ENCODE measurements around the gene CNPY1.

CNPY1 gene

DNA sequence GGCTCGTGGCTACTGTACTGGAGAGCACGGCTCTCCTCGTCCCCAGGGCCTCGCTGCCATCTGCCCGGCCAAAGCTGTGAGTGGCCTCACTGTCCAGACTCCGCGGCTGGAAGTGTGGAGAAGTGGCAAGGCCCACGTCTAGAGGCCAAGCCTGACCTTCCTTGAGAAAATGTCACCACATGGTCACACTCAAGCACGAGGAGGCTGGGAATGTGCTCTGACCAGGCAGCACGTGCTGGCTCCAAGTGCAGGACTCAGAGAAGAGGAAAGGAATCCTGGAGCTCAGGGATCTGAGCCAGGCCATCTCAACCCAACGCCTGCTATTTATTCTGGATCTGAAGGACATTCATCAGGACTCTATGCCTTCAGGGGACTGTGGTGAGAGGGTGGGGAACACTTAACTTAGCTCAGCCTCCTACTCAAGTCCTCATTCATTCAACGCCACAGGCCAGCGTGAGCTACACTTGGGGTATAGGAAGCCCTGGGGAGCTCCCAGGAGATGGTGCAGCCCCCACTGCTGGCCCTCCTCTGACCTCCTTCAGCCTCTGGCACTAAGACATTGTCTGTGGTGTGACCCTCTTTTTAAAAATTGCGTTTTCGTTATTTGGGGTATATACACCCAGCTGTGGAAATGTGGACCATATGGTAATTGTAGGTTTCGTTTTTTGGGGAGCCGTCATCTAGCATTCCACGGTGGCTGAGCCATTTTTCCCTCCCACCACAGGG is 59.4 kb downstream of the CNPY1 start:
- no peak for DNase-seq

DNA sequence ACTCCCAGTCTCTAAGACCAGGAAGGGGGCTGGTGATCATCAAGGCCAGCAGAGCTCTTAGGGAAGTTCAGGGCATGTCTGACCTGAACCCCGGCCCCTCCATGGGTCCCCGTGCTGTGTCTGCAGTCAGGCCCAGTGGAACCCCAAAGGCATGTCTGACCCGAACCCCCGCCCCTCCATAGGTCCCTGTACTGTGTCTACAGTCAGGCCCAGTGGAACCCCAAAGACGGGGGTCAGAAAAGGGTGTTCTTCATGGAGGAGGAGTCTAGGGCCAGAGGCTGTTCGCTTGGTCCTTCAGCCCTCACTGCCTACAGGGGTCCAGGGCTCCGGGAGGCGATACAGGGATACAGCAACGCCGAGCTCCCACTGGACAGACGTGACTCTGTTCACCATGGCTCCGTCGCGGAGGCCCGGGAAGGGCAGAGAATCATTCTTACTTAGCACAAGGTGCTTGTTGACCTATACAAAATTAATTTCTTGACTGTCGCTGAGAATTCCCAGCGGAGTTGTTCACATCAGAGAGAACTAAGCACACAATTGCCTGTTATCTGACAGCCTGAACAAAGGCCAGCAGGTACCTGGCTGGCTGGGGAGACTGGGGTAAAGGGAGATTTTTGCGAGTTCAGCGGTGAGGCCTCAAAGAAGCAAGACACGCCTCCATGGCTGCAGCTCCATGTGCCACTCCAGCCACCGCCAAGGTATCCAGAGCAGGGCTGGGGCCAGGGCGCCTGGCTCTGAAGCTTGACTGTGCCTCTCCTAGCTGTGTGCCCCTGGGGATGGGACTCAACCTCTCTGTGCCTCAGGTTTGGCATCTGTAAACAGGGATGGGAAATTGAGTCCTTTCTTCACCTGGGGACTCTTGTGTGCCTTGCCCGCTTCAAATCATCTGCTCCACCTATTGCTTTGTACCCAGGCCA is 61.6 kb downstream of the CNPY1 start:
- no peak for DNase-seq

DNA sequence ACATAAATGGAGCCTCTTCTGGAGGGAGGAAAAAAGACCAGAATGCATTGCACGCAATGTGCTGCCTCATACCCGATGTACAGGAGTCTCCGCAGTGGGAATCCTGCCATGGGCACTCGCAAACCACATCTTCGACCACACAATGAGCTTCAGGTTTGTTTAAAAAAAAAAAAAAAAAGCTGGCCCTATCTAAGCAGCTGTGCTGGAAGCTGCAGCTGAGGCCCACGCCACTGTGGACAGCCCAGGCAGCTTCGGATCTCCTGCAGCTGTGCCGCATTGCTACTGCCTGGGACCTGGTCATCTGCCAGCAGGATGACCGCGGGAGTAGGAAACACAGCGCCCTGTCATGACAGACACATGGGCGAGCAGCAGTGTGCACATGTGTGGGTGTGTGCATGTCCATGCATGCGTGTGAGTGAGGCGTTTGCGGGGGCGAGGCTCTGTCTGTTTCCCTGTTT is 62.5 kb downstream of the CNPY1 start:
- DNase-seq, result no peak

DNA sequence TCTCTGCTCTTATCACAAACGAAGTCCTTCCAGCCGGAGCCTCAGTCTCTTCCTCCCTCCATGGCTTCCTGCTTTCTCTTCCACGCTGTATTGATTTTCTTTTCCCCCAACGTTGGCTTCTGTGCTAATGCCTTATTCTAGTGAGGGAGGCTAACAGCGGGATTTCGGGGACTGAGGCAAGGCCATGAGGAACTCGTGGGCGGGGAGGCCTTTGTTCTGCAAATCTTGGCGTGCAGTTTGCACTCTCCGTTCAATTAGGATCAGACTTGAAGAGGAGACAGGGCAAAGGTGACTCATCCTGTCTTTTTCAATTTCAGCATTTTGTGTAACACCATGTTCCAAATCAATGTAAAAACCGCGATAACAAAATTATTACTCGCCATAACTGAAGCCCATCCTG is 63.1 kb downstream of the CNPY1 start:
- DNase-seq, result no peak

DNA sequence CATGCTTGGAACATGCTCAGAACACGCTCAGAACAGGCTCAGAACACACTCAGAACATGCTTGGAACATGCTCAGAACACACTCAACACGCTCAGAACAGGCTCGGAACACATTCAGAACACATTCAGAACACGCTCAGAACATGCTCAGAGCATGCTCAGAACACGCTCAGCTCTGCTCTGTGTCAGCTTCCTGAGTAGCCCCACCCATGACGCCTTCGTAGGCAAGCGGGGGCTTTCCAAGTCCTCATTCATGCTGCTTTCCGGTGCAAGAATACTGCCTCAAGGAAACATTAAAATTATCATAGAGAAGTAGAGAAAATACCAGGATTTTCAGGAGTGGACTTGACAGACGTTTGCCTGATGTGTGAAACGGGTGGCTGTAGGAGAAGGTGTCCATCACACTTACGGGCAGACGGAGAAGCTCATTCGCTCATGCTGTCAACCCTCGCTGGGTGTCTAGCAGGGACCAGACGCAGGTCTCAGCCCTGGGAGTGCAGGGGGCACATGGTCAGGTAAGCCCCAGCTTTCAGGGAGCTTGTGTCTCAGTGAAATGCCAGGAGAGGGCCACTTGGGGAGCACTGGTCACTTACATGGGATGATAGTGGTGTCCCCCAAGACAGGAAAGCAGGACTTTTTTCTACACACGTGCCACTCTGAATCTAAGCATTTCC is 63.7 kb downstream of the CNPY1 start:
- DNase-seq, result no peak

DNA sequence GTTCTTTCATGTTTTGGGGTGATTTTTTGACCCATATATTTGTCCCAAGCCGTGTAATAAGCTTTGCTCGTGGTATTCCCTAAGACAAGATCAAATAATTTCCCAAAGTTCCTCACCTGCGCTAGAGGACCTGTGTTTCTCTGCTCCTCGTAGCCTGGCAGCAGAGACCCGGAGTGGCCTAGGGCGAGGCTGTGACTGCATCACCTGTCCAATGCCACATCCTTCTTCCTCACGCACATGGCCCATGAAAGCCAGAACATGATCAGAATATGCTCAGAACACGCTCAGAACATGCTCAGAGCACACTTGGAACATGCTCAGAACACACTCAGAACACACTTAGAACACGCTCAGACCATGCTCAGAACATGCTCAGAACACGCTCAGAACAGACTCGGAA is 64.6 kb downstream of the CNPY1 start:
- DNase-seq, result no peak

DNA sequence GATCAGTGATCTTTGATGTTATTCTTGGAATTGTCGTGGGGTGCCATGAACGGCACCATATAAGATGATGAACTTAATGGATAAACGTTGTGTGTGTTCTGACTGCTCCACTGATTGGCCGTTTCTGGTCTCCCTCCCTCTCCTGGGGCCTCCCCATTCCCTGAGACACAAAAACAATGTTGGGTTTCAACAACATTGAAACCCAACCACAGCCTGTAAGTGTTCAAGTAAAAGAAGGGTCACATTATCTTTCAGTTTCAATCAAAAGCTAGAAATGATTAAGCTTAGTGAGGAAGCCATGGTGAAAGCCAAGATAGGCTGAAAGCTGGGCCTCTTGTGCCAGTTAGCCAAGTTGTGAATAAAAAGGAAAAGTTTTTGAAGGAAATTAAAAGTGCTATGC is 68.9 kb downstream of the CNPY1 start:
- DNase-seq, result no peak

DNA sequence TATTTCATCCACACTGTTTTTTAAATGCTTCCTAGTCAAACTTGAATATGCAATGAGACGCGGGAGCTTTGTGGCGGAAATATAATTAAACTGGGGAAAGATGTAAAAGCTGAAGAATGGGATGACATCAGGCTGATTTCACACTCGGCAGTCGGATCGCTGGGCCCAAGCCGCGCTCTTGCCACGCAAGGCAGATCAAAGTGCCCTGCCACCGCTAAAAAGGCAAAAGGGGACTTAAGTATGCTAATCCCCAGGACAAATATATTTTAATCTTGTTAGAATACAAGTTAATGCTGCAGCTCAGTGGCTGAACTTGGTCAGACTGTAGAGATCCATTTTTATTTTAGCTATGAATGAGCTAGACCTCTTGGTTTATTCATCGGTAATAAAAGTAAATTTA is 74.6 kb downstream of the CNPY1 start:
- no peak for DNase-seq

DNA sequence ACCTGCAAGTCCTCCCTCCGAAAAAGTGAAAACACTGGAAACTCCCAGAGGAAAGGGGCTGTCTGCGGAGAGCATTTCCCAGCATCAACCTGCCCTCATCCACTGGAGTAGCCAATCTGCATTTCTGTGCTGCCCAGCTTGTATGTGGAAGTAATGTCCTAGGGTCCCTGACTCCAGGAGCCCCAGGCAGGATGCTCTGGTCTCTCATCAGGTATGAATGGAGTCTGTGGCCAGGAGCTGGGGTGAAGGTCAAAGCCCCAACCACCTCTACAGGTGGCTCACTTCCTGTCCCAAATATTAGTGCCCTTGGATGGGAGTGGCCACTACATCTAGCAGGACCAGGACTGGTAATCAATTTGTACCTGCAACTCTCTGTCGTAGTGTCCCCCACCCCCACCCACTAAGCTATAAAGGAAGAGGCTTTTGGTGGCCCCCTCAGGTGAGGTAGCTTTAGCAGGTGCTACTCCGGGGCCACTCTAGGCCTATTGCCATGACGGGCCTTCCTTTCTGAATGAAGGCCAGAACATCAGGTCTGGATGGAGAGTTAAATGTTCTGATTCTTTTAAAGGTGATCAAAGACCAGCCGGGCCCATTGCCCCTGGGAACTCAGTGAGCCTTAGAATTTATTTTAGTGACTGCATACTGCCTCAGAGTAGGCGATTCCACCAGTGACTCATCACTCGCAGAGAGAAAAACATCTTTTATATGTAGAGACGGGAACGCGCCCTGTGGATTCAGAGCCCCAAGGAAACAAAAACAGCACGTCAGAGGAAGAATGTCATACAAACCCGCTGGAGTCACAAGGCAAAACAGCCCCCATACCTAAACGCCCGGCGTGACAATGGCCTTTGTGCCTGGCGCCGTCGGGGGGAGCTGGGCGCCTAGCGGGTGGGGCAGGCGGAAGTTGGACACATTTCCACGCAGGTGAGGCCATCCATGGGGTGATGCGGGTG is 75.4 kb downstream of the CNPY1 start:
- no peak for DNase-seq

DNA sequence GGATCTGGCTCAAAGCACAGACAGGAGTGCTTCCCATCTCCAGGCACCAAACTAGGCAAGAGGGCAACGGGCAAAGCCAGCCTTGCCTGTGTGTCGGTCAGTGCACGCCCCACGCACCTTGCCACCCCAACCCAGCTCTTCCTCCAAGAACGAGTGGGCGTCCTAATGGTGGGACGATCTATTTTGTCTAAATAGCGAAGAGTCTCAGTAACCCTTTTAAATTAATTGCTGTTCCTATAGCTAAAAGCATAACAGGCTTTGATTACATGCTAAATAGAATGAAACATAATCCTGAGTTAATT is 76.2 kb downstream of the CNPY1 start:
- no peak for DNase-seq

DNA sequence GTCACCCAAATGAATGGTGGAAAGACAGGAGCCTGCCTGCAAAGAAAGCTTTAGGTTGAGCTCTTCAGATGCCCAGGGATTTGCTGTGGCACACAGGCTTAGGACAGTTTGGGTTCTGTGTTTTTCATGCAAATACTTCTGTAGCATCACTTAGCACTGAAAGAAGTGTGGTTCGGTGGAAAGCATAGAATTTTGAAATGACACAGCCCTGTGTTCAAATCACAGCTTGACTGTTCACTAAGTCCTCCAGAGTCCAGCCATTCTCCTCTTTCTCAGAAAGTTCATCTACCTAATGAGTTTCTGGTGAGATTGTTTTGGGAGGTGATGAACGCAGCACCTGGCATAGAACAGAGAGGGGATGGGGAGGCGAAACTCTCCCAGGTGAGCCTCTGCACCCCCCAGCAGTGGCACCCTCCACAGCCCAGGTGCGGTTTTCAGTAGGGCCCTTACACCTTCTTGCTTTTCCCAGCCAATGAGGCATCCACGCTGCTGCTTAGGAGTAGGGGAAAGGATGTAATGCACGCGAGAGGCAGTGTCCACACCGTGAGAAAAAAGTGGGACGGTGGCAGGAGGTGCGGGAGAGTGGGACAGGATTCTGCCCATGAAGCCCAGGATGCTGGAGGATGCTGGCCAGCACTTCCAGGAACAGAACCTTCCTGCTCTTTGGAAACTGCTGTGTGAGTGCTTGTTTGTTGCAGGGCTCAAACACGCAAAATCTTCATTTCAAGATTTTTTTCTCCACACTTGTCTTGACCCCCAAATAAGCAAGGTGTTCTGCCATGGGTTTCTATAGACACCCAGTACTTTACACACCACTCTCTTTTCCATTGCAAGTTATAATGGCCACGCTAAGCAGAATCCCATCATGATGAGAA is 76.8 kb downstream of the CNPY1 start:
- DNase-seq, result no peak

DNA sequence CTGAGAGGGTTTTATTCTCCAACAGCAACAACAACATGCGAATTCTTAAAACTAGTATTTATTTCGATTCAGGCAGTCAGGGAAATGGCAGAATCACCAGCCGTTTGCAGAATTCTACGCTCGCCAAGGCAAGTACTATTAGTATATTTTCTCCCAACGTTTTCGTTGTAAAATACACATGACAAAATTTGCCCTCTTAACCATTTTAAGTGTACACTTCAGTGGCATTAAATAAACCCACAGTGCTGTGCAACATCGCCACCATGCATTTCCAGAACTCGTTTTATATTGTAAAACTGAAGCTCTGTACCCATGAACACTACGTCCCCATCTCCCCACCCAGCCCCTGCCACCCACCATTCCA is 77.6 kb downstream of the CNPY1 start:
- no peak for DNase-seq

DNA sequence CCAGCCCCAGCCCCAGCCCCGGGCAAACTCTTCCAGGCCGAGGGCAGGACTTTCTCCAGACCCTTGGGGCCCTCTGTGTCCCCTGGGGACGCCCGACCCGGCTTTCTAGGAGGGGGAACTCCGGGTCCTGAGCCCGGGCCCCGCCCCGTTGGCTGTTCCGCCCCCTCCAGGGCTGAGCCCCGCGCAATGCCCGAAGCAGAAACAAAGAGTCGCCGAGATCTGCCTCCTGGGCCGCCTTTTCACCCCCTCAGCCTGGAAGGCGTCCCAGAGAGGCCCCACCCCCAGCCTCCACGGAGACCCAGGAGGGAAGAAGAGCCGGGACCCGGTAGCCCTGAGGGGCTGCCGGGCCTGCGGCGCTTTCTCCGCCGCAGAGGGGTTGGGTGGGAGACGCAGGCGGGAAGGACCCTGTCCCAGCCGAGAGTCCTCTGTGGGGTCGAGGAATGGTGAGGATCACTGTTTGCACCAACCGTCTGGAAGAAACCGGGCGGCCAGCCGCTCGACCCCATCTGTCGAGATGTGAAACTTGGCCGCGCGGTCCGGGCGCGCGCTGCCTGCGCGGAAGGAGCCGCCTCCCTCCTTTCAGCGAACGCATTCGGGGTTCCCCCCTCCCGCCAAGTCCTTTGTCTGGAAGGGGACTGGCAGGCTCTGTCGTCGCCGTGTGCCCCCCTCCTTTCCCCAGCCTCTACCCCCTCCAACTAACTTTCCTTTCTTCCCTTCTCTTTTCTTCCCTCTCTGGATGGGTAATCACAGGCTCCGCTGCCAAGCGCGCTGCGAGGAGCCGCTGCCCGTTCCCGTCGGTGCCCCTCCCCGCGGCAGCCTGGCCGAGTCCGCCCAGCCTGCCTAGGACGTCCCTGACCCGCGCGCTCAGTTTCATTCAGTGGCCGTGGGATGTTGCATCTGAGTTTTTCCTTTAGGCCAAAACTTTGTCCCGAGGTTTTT is 78.2 kb downstream of the CNPY1 start:
- DNase-seq, result no peak

DNA sequence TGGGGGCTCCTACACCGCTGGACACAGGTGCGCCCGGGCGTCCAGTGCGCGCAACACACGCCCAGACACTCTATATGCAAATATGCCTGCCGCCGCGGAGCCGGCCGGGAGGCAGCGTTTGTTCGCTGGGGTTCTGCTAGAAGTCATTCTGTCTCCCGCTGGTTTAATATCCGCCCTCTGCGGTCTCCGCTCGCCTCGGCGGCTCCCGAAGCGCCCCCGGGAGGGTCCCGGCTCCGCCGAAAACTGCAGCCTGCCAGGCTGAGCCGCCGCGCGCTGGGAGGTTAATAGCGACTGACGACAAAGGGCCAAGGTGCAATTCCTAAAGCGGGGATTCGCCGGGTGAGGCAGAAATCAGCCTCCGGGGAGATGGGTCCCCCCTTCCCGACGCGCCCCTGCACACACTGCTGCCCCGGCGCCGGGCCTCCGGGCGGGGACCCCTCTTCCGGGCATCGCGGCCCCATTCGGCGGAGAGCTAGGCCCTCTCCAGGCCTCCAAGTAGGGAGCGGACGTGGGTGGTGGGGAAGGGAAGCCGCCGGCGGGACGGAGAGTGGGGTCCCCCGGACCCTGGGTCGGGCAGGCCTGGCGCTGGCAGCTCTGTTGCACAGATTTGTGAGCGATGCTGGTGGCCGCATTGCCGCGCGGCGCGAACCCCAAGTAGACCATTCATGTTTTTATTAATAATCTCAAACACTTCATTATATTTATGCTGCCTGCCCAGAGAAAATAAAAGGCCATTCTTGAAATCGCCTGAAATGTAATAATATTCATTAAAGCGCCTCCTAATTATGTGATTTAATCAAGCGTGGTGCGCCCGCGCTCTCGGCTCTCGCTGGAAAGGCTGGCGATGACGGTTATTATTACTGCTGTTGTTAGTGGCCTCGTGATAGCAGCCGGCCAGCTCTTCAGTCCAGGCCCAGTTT is 79.3 kb downstream of the CNPY1 start:
- no peak for DNase-seq

DNA sequence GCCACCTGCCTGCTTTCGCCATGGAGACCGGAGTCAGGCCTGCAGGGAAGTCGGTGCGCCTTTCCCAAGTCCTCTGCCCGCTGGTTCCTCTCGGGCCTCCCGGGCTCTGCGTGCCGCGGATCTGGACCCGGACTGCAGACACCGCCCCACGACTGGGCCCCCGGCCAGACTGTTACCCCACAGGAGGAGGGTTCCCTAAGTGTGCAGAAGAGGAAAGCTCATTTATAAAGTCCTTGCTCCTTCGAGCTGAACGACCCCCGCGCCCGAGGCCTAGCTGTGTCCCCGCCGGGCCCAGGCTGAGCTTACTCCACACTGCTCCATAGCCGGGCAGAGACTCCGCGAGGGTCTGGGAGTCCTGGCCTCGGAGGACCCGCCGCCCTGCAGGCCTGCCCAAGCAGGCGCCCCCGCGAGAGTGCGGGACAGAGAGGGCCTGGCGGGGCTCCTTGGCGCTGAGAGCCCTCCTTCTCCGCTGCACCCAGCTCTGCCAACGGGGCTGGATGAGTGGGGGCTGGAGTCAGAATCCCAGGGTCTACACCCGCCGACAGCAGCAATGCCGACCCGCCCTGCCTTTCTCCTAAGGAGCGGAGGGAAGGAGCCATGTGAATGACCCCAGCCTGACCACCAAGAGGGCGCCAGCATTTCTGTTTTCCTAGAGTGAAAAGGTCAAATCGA is 80.1 kb downstream of the CNPY1 start:
- DNase-seq, result no peak

DNA sequence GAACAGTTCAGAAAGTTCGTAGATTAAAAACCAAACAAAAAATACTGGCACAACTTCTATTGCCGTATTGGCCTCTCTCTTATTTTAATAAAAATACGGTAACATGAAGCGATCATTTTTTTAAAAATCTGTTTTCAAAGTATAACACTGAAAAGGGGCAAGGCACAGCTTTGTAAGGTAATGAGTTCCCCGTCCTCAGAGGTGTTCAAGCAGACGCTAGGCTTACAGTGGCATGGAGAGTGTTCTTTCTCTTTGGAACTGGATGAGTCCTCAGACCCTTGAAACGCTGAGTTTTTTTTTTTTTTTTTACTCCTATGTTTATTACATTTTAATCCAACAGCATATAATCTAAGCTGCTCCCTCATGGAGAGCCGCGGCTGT is 80.6 kb downstream of the CNPY1 start:
- DNase-seq, result no peak

DNA sequence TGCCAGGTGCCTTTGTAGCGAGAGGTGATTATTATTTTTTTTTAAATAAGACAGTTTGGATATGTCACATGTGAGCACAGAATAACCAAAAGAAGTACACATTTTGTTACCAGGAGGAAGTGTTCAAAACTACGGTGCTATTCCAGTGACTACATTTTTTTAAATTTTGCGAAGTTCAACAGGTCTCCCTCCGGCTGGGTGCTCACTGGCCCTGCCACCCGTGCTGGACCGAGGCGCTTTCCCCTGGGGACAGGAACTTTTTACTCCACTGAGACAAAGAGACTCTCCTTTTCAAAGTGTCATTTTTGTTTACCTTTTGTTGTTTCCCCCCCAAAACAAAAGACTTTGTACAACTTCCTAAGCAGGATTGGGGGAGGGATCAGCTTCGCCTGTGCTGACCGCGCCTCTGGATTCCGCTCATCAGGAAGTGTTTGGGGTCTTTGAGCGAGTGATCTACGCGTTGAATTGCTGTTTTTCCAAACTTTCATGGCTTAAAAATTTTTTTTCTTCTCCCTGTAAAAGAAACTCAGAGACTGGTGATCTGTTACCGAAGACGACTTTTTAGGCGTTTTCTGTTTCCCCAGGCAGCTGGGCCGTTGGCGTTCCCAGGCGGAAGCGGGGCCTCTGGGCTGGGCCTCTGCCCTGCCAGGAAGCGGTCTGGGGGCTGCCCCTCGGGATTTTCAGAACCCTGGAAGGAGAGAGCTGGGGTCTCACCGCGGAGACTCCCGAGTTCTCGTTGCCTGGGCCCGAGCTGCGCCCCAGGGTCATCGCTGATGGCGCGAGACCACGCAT is 81.2 kb downstream of the CNPY1 start:
- DNase-seq, result no peak

DNA sequence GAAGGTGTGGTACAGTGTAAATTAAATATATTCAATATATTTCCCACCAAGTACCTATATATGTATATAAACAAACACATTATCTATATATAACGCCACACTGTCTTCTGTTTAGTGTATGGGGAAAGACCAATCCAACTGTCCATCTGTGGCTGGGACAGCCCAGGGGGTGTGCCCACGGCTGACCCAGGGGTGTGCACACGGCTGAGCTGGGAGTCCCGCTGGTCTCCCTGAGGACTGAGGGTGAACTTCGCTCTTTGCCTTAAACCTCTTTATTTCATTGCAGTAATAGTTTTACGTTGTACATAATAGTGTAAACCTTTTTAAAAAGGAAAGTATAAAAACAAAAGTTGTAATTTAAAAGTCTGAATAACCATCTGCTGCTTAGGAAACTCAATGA is 82.2 kb downstream of the CNPY1 start:
- no peak for DNase-seq
